Skin of body (tissue), 2 donors: ENCODE data around the gene SPX. TPM values are rescaled to one million over a fixed set of nuclear protein-coding genes. Genes with fewer than 3 reads are reported as not detected.
A peak's percentile ranks its signal among the peaks of the same experiment; 100 is the strongest.

Experiments used
- DNase-seq: peaks from one replicate; lab custom pipeline; 2025; lab: John Stamatoyannopoulos, UW
- total RNA-seq: library from RNA; depleted of rRNA; stranded (reverse); fragments of >200 nt; gene quantifications from one replicate; pipeline ENCODE4 v1.2.3, GENCODE V29; 2014

The SPX gene
- total RNA-seq, 1 donor from 2014 or later = 1.5 TPM

DNA sequence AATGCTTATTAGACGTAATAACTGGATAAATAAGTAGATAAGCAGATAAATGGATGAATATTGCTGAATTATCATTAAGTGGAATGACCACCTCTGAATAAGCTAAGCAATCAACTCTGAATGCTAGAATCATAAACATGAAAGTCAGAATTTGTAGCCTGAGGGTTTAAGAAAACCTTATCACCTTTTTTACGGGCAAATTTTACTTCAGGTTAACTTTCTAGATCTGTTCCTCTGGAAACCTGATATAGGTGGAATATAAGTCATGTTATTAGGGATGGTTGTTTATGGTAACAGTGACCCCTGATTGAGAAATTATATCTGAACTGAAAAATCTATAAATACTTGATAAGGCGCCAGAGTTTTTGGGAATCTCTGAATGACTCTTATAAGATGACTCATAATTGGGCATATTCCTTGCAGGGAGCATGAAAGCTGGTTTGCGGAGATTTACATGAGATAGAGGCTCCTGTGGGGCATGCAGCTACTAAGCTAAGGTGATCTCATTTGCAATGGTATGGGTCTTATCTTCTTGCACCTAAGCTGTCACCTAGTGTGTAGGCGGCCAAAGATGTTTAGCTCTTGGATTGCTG lies 12.1 kb downstream of the SPX start:
- no peak for DNase-seq

DNA sequence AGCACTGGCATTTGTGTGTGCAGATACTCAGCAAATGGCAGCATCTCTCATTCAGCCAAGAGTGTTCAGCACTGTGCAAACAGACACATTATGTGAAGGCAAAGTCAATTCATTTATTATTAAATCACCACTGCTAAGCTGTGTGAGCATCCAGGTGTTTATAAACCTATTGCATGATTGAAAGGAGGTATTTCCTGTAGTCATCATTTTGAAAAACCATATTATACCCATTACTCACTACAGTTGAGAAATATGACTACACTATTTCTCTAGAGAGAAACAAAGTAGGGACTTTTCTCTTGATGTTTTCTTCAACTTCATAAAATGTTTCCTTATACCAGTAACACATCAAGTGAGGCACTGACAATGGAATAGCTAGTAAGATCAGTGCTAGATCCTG lies 13.7 kb downstream of the SPX start:
- DNase-seq = no peak

DNA sequence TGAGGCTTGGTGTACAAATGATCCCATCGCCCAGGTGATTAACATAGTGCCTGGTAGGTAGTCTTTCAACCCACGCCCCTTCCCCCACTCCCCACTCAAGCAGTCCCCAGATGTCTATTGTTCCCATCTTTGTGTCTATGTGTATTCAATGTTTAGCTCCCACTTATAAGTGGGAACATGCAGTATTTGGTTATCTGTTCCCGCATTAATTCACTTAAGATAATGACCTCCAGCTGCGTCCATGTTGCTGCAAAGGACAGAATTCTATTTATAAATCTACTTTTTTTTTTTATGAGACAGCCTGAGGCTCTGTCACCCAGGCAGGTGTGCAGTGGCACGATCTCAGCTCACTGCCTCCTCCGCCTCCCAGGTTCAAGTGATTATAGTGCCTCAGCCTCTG lies 15.7 kb downstream of the SPX start:
- DNase-seq = no peak

DNA sequence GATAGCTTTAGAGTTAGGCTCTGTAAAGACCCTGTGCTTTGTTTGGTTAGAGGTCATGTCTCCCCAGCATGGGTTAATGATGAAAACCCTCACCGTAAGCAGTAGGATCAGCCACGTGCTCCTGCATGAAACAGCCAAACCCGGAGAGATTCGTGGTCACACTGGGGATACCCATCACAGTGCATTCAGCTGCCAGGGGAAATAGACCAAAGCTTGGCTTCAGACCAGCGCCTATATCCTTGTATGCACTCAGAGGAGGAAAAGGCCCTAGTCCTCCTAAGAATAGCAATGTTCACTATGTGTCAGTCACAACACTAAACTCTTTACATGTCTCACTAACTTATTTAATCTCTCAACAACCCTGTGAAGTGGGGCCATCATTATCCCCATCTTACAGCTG lies 16.3 kb downstream of the SPX start:
- DNase-seq = no peak

DNA sequence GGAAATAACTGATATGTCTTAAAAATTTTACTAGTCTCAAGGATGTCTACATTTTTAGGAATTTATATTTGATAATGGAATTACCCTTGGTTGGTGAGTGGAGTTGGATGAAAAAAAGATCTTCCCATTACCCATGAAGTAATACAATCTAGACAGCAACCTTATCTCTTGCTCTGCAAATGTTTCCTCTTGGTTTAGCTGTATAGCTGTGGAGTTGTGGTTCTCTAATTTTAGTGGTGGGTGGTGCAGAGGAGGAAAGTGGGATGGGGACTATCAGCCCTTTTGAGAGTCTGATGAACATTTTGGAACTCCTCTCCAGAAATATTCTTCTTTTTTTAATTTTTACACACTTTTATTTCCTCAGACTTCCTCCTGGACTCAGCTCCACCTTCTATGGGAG lies 17.1 kb downstream of the SPX start:
- DNase-seq = no peak

DNA sequence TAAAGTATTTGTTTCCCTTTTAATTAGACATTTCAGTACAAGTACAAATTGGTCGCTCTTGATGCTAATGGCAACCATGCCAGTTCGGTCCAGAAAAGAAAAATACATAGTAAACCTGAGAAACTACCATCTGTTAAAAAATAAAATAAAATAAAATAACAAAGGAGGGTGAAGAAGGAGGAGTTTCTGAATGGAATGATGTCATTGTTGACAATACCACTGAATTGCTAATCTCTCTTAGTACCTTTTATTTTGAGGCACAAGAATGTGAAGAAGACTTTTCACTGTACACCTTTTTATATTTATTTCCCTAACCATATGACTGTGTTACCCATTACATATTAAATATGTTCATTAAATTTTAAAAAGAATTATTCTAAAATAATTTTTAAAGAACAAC lies 19.5 kb downstream of the SPX start:
- DNase-seq = no peak

DNA sequence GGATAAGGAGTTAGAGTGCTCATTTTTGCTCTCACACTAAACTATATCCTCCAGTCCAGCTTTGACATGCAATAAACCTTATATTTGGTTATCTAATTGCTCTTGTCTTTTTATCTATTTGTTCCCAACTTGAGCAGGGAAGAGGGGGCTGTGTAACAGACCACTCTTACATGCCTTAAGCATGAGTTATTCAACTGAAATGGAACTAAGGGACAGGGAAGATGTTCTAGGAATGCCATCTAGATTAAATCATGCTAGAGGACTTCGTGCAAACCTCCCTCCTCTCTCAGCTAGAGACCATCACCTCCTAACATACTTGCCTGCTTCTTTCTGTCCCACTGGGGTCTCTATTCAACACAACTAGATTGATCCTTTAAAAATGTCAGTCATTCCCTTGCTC lies 20.6 kb downstream of the SPX start:
- DNase-seq = no peak

DNA sequence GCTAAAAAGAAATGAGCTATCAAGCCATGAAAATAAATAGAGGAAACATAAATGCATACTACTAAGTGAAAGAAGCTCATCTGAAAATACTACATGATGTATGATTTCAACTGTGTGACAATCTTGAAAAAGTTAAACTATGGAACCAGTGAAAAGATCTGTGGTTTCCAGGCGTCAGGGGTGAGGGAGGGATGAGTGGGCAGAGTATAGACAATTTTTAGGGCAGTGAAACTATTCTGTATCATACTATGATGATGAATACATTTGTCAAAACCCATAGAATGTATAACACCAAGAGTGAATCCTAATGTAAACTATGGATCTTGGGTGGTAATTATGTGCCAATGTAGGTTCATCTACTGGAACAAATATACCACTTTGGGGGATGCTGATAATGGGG lies 21.3 kb downstream of the SPX start:
- DNase-seq = no peak

DNA sequence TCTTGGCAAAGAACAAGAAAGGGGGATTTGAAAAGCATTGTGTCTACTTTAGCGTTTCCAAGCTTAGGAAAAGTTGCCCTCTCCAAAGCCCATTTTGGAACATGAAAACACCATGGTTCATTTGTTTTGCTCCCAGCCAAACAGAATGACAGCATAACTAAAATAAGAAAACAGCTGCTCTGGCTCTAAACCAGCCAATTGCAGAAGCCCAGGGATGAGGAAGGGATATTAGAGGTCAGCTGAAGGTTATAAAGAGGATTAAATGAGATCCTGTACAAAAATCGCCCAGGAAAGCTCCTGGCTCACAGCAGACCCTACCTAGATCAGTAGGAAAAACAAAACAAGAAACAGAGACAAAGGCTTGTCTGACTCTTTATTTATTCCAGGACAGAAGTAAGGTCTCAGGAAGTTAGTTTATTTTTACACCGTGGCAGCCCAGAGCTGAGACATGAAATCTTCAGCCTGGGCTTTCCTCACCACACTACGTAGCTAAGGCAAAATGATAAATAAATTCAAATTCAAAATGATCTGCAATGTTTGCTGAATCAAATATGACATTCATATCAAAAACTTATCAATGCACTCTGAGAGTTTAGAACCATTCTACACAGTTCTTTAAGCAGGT lies 25.9 kb downstream of the SPX start:
- peak; percentile 20 for DNase-seq

DNA sequence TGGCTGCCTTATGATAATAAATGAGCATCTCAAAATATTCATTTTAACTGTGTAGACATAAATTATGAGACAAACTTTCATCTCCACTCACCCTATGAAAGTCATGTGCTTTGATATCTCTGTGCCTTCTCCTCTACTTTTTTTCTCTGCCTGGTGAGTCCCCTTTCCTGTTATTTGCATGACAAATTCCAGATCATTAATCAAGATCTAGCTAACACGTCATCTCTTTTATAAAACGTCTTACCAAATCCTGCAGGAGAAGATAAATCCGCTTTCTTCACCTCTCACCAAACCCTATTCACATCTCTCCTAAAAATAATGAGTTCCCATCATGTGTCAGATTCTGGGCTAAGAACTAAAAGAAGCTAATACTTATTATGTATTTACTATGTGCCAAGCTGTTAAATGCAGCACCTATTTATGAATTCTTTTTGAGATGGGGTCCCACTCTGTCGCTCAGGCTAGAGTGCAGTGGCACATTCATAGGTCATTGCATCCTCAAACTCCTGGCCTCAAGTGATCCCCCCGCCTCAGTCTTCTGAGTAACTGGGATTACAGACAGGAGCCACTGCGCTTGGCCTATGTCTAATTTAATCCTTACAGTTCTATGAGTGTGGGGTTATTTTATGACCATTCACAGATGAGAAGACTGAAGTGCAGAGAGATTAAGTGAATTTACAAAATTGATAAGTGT lies 26.7 kb downstream of the SPX start:
- no peak for DNase-seq

DNA sequence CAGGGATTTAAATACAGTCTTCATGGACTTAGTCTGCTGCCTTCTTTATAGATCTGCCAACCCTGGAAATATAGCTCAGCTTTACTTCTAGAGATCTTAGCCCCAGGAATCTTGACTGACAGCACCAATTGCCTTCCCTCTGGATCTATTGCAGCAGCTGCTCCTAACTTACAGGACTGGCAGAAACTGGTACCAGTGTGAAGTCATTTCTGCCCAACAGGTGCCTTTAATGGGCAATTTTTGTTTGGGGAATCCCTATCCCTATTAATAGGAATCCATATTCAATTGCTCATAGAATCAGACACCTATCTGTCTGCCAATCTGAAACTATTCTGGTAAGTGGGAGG lies 27.2 kb downstream of the SPX start:
- DNase-seq = peak; percentile 5

DNA sequence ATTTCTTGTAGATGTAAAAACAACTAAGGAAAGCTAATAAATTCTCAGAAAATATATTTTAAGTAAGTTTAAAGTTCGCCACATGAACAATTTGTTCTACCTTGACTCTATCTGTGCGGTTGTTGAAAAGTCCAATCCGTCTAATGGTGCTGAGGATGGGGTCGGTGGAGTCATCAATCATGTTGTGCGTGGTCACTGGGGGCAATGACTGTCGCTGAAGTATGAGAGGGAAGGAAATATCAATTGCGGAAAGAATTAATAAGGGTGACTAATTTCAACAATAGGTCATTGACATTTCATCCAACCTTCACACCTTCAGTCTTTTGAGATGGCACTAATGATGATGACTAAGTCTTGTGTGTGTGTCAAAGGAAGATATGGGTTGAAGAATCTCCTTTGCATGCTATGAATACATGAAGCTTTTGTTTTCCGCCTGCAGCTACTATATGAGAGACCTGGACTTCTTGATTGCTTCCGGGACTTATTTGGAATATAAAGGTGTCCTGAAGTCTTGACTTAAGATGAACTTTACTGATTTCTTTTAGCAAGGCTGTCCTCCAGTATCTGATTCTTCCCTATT lies 32.1 kb downstream of the SPX start:
- no peak for DNase-seq

DNA sequence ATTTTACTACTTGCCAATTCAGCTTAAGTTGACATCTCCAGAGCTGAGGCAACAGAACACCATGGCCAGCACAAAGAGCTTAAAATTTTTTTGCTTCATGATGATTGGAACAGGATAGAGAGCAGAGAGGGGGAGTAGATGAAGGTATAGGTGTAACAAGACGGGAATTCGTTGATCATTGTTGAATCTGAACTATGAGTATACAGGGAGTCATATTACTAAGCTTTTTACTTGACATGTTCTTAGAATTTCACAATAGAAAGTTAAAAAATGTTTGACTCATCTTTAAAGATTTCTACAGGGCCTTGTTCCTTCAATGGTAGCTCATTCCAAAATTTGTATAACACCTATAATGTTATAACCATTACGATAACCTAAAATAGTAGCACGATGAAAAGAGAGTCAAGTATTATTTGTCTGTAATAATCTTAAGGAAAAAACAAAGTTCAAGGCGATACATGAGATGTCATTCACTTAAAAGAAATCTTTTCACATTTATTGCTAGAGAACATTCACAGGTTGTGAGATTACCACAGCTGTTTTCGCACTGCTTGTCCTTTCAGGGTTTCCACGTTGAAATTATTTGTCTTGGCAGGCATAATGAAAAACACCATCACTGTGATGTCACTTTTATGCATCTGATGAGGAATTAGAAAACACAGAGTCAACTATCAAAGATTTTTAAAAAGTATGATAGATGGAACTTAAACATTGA lies 33.9 kb downstream of the SPX start:
- no peak for DNase-seq

DNA sequence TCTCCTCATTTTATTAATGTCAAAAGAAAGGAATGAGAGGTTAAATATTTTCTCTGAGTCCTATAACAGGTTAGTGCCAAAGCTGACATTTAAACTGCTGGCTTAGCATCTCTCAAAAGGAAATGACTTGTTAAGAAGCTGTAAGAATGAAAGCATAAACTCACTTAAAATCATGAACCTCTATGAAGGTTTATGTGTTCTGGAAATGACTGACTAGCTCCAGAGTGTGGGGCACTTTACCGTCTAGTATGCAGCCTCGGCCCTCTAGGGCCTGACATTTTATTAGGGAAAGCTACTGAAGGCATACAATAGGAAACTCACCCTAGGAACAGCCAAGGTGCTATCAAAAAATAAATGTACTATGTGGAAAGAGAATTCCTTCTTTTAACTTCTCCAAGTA lies 35.1 kb downstream of the SPX start:
- DNase-seq = no peak

DNA sequence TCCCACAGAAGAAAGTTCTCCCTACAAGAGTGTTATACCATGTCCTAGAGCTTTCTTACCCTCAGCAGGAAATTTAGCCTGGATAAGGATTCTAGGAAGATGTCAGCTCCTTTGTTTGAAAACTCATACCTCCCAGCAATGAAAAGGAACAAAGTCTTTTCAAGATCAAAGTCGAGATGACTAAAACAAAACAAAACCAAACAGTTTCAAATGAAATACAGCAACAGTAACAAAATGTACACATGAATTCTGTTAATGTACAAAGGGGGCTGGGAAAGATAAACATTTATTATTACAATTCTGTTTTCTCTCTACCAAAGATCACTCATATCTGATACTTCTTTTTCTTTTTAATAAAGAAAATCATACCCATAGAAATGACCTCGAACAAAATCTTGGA lies 36.8 kb downstream of the SPX start:
- DNase-seq = no peak

DNA sequence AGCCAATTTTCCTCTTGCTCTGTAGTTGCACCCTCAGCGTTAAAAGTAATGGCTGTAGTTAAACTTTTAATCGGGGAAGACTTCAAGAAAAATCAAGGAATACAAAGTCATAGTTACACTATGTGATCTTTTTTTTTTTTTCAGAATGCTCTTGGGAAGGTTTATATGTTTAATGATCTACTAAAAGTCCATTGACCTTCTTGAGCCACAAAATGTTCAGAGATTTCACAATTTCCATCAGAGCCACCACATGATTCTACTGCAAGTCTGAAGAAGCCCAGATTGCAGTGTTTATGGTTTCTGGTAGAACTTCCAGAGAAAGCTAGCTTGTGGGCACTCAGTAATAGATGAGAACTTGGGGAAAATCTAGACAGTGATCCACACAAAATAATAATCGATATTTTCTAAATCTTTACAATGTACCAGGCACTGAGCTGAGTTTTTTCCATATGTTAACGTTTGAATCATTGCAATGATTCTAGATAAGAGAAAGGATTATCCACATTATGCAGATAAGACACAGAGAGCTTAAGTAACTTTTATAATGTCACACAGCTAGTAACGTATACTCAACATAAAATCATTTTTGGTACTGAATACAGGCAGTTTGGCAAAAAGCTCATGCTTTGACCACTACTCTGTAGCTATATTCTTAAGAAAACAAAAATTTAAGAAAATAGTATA lies 40.3 kb downstream of the SPX start:
- no peak for DNase-seq

DNA sequence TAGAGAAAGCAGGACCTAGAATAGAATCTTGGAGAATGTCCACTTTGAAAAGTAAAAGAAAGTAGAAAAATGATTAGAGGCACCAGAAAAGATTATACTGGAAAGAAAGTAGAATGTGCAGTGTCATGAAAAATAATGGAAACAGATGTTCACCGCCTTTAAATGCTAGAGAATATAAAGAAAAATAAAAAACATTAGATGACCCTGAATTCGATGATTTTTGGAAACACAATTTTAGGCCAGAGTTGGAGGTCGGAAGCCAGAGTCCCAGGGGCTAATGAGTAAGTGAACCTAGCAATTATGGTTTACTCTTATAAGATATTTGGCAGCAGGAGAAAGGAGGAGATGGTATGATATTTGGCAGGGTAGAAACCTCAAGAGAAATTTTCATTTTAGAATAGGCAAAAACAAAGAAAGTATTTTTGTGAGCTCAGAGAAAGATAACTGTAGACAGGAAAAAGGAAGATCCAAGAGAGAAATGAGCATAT lies 40.9 kb downstream of the SPX start:
- no peak for DNase-seq

DNA sequence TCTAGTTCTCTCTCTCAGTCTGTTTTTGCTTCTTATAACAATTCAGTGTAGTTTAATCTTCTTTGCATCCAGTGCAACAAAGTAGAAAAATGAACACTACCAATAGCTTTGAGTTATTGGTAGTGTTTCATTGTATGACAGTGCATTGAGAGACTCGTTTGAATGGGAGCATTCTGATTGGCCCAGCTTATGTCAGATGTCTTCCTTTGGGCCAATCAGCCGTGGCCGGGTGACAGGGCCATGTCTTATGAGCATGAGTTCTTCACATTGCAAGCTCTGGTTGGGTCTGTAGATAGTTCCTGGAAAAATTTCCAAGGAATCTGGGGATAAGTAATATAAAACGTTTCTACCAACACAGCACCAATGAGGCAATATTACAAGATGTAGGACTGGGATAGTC lies 42.0 kb downstream of the SPX start:
- no peak for DNase-seq

DNA sequence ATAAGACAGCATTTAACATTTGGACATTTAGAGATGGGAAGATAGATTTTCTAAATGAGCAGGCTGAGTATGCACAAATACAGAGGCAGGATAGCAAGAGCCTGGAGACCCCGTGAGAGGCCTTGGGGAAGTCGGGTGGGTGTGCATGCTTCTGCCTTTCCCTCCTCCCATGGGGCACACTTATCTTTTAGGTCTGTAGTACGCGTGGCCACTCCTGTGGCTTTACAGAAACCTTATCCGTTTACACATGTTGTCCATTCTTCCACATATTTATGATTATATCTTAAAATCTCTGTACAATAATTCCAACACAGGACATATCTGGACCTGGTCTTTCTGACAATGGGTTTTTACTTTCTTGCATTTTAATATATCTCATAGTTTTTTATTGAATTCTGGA lies 45.0 kb downstream of the SPX start:
- DNase-seq = no peak

DNA sequence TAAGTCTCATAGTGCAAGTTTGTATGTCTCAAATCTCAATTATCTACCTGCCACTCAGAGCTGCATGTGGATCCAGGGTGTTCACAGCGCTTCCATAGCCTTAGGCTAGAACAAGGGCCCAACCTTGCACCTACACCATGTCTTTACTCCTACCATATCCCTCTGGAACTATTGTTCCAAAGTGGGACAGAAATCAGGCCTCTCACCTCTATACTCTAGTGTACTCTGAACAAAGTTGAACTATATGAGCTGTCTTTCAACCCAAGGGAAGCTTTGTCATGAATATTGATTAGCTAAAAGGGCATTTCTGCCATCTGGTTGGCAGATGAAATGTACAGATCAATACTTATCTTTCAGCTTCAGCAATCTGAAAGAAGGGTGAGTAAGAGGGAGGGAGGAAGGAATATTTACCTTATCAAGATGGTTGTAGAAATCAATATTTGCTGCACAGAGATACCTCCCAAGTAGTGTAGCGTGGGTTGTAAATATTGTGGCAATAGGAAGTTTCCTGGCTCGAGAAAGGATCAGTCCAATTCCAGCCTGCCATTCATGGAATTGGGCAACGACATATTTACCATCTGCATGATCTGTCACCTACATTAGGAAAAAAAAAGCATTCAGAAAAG lies 47.8 kb downstream of the SPX start:
- DNase-seq = no peak

DNA sequence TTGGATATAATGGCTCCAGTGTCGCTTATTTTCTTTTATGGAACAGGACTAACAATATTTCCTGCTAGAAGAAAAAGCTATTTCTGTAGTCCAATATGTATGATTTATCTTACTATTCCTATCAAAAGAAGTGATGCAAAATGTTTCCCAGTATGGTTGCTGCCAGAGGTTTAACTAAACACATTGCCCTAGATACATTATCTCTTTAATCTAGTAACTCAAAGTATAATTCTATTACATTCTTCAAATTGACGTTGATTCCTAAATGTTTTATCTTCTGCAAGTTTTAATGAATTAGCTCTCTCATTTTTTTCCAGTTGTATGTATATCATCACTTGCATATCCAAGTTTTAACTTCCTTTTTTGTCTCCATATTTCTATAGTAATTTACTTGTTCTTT lies 50.3 kb downstream of the SPX start:
- no peak for DNase-seq
